H1 (cell line): Measurements from ENCODE around the gene RAD51B. TPM values are rescaled to one million over a fixed set of nuclear protein-coding genes. Genes with fewer than 3 reads are reported as not detected.

Experiments
- CREB1 ChIP-seq: IDR thresholded peaks from 2 replicates; pipeline ENCODE4 v1.6.1; 2012; ENCODE audit warnings: inconsistent platforms
- MAFK ChIP-seq: IDR thresholded peaks from 2 replicates; pipeline ENCODE4 v1.6.1; 2012; ENCODE audit warnings: low read depth, mild to moderate bottlenecking, improper control_type of control experiment, low read length
- NANOG ChIP-seq: IDR thresholded peaks from 2 replicates; pipeline ENCODE4 v1.6.1; 2011; ENCODE audit warnings: low read length, low read depth, mild to moderate bottlenecking, inconsistent platforms; ENCODE audit not compliant: insufficient read depth, poor library complexity, severe bottlenecking
- TAF7 ChIP-seq: optimal IDR thresholded peaks from 2 replicates; pipeline ENCODE3; 2011; ENCODE audit warnings: low read depth, mild to moderate bottlenecking, inconsistent platforms, low read length, moderate library complexity, borderline replicate concordance
- polyA plus RNA-seq, 7 experiments: library from polyadenylated mRNA; depleted of rRNA in 3 of 7; stranded (reverse) in 5 of 7; unstranded in 2 of 7; fragments of >200 nt in 5 of 7; fragments of 200-250 nt in 2 of 7; gene quantifications; 1 replicate in 5 of 7; 2 replicates in 1 of 7; 4 replicates in 1 of 7; pipeline versions ENCODE4 v1.2.1 to v1.2.3, GENCODE V29; 2011 to 2013; ENCODE audit warnings: missing spikeins in 2 of 7, mixed read lengths in 2 of 7
- total RNA-seq: library from RNA; stranded (reverse); fragmentation: NEBNext Ultra II Directional; extraction: Animal tissue kit (Norgen Biotek cat#: 25700); gene quantifications from 2 replicates; pipeline ENCODE4 v1.2.1, GENCODE V29; 2021

The RAD51B gene
- total and polyA plus RNA-seq, 2 of the 8 experiments (the other 6 are each of a cell fraction or from before 2014, with no cell fraction given) = 3.9 to 14.9 TPM

- TF ChIP-seq MAFK (no peak), TAF7 (no peak), CREB1 (no peak), NANOG (no peak)
- TF ChIP-seq, all 59 proteins: peak for 0
Measured at GRCh38 chr14:68312884-68313610, 493.5 kb downstream of the RAD51B start (continued).
